Endodermal cell (in vitro differentiated cells): ENCODE results near the gene DQX1. TPM values are rescaled to one million over a fixed set of nuclear protein-coding genes. Genes with fewer than 3 reads are reported as not detected.
A peak's percentile ranks its signal among the peaks of the same experiment; 100 is the strongest.

Experiments used
- DNase-seq: peaks from one replicate; pipeline ENCODE4 v3.0.0-alpha.2; 2017
- H3K27ac ChIP-seq: 2 replicates; pipeline ENCODE4 v1.5.1; 2013; ENCODE audit warnings: mild to moderate bottlenecking, low read depth, low read length, moderate library complexity
- H3K27me3 ChIP-seq: 2 replicates; pipeline ENCODE4 v1.6.1; 2013; ENCODE audit warnings: mild to moderate bottlenecking, low read length, moderate library complexity; ENCODE audit not compliant: insufficient read depth, control insufficient read depth, poor library complexity, severe bottlenecking
- H3K36me3 ChIP-seq: 2 replicates; pipeline ENCODE4 v1.7.0; 2013; ENCODE audit warnings: mild to moderate bottlenecking, low read length, moderate library complexity; ENCODE audit not compliant: control insufficient read depth, insufficient read depth
- H3K4me1 ChIP-seq: one replicate; pipeline ENCODE4 v1.7.0; 2013; ENCODE audit warnings: low read length; ENCODE audit not compliant: control insufficient read depth, insufficient read depth
- H3K4me3 ChIP-seq: 2 replicates; pipeline ENCODE4 v1.5.1; 2013; ENCODE audit warnings: mild to moderate bottlenecking, low read length, moderate library complexity
- H3K9ac ChIP-seq: 2 replicates; pipeline ENCODE4 v1.6.1; 2013; ENCODE audit warnings: mild to moderate bottlenecking, low read length, moderate library complexity; ENCODE audit not compliant: poor library complexity, severe bottlenecking; ENCODE audit errors: extremely low read depth
- H3K9me3 ChIP-seq: 2 replicates; pipeline ENCODE4 v1.6.1; 2013; ENCODE audit warnings: mild to moderate bottlenecking, low read length, moderate library complexity; ENCODE audit not compliant: control insufficient read depth
- H3K27ac Mint-ChIP-seq: 2 replicates; pipeline ENCODE4 v1.8.0; 2020; ENCODE audit warnings: mixed read lengths
- H3K27me3 Mint-ChIP-seq: 2 replicates; pipeline ENCODE4 v1.8.0; 2021; ENCODE audit warnings: mild to moderate bottlenecking, mixed read lengths; ENCODE audit not compliant: insufficient read depth
- H3K36me3 Mint-ChIP-seq: 2 replicates; pipeline ENCODE4 v1.8.0; 2020; ENCODE audit warnings: low read depth, mixed read lengths
- H3K4me1 Mint-ChIP-seq: 2 replicates; pipeline ENCODE4 v1.8.0; 2020; ENCODE audit warnings: mixed read lengths
- H3K4me3 Mint-ChIP-seq: 2 replicates; pipeline ENCODE4 v1.8.0; 2020; ENCODE audit warnings: mild to moderate bottlenecking, moderate library complexity, mixed read lengths
- H3K9me3 Mint-ChIP-seq: 2 replicates; pipeline ENCODE4 v1.8.0; 2020; ENCODE audit warnings: mild to moderate bottlenecking, mixed read lengths
- WGBS, 2 experiments: methylation state at CpG; one replicate each; pipeline versions ENCODE4 v1.1.5 to v1.1.7; 2013; ENCODE audit warnings: missing lambda C conversion rate in 2 of 2, mixed read lengths in 1 of 2; ENCODE audit not compliant: insufficient coverage in 1 of 2, insufficient read length in 1 of 2; 5-methylcytosine and 5-hydroxymethylcytosine counted together
- total RNA-seq, 2 donors: library from RNA; stranded (reverse); fragmentation: NEBNext Ultra II Directional in 1 of 2; extraction: Animal tissue kit (Norgen Biotek cat#: 25700) in 1 of 2; gene quantifications; 2 replicates in 1 of 2; 3 replicates in 1 of 2; pipeline ENCODE4 v1.2.1, GENCODE V29; 2021
- TF ChIP-seq, protein P1 (sequence below): fragments of 200-600 bp; sonication (generic); conservative IDR thresholded peaks from 2 replicates; pipeline ENCODE4 v1.5.0; 2021; ENCODE audit warnings: antibody characterized with exemption, mild to moderate bottlenecking

The DQX1 gene
- total RNA-seq, 2 donors from 2014 or later = 0.93 to 1.1 TPM

DNA sequence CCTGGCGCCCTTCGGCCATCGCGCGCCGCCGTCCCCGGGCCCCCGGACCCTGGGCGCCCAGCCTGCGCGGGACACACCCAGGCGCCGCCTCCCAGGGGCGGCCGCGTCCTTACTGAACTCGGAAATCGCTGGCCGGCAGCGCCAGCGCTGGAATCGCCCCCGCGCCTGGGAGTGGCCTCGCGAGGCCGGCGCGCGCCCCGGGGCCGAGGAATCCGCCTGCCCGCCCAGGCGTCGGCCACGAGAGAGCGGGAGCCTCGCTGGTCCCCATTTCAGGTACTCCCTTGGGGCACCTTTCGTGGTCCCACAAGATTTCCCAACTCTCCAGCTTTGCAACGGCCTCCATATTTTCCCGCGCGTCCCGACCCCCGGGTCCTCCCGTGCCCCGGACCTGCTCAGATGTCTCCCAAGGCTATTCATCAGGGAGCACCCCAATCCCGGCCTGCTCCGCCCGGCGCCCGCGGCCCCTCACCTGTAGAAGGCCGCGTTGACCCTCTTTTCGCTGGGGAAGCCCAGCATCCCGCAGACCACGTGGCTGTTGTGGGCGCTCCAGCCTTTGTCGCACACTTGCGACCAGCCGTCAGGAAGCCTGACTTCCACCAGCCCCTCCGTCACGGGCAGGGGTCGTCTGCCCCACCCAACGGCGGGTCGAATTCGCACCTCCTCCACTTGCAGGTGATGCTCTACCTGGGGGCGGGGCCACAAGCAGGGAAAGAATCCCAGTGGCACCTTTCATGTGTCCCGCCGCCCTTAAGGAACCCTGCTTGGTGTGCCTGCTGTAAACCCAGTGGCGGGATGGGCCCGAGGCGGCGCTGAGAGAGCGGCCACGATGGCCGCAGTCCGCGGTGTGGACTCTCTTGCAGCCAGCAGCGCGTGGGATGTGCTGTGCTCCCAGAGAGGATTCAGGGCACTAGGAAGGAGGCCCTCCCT is 23.1 kb upstream of the DQX1 start:
- TF ChIP-seq, protein P1, sequence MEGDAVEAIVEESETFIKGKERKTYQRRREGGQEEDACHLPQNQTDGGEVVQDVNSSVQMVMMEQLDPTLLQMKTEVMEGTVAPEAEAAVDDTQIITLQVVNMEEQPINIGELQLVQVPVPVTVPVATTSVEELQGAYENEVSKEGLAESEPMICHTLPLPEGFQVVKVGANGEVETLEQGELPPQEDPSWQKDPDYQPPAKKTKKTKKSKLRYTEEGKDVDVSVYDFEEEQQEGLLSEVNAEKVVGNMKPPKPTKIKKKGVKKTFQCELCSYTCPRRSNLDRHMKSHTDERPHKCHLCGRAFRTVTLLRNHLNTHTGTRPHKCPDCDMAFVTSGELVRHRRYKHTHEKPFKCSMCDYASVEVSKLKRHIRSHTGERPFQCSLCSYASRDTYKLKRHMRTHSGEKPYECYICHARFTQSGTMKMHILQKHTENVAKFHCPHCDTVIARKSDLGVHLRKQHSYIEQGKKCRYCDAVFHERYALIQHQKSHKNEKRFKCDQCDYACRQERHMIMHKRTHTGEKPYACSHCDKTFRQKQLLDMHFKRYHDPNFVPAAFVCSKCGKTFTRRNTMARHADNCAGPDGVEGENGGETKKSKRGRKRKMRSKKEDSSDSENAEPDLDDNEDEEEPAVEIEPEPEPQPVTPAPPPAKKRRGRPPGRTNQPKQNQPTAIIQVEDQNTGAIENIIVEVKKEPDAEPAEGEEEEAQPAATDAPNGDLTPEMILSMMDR = no peak
- Mint-ChIP-seq H3K9me3 (no peaks in the 10 kb centered on the region), H3K27ac (no peak overlapping the region), H3K27me3 (peaks cover 68% of the 10 kb centered on the region), H3K36me3 (no peaks in the 10 kb centered on the region), H3K4me1 (peaks cover 19% of the 10 kb centered on the region), H3K4me3 (peak overlapping the region; percentile 52)
- no peaks in the 10 kb centered on the region for H3K36me3 ChIP-seq
- H3K27ac ChIP-seq = no peak overlapping the region
- peak overlapping the region; percentile 73 for H3K4me3 ChIP-seq
- 4 to 18% methylated on average over 28 to 85 of the region's 85 CpGs for WGBS, 2 experiments
- peak overlapping the region; percentile 48 for H3K9ac ChIP-seq
- H3K9me3 ChIP-seq = no peaks in the 10 kb centered on the region
- DNase-seq = peak; percentile 92
- peaks cover 66% of the 10 kb centered on the region for H3K27me3 ChIP-seq
- no peaks in the 10 kb centered on the region for H3K4me1 ChIP-seq

DNA sequence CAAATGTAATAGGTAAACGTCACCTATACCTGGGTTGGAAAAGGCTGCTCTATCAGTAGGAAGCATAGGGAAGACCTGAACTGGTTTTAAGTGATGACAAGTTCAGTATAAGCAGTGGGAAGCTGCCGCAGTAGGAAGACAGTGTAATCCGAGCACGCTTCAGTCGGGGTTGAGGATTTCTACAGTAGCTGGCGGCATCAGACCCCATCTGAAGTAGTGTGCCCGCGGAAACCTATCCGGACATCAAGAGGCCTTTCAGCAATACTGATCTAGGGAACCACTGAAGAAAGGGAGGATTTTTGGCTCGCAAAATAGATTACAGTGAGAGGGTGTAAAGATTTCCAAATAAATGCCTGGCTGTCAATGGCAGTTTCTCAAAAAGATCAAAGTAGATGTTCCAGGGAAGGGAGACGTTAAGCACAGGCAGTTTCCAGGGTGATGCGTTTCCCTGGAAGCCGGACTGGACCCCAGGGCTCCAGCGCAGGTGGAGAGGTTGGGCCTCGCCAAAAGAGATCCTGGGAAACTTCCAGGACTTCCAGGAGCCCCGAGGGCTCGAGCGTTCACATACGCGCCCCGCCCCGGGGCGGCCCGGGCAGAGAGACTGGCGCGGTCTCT is 22.4 kb upstream of the DQX1 start:
- peaks cover 64% of the 10 kb centered on the region for H3K27me3 Mint-ChIP-seq
- DNase-seq = no peak
- Histone ChIP-seq H3K9me3 (no peaks in the 10 kb centered on the region), H3K4me3 (peak overlapping the region; percentile 73), H3K4me1 (no peaks in the 10 kb centered on the region), H3K36me3 (no peaks in the 10 kb centered on the region), H3K9ac (no peak overlapping the region), H3K27ac (no peak overlapping the region), H3K27me3 (peaks cover 62% of the 10 kb centered on the region)
- WGBS, 2 experiments = 13 to 21% methylated on average over 14 to 26 of the region's 26 CpGs
- no peaks in the 10 kb centered on the region for H3K36me3 Mint-ChIP-seq
- no peaks in the 10 kb centered on the region for H3K9me3 Mint-ChIP-seq
- TF ChIP-seq, protein P1 = no peak
- no peak overlapping the region for H3K27ac Mint-ChIP-seq
- peaks cover 17% of the 10 kb centered on the region for H3K4me1 Mint-ChIP-seq
- peak overlapping the region; percentile 52 for H3K4me3 Mint-ChIP-seq

DNA sequence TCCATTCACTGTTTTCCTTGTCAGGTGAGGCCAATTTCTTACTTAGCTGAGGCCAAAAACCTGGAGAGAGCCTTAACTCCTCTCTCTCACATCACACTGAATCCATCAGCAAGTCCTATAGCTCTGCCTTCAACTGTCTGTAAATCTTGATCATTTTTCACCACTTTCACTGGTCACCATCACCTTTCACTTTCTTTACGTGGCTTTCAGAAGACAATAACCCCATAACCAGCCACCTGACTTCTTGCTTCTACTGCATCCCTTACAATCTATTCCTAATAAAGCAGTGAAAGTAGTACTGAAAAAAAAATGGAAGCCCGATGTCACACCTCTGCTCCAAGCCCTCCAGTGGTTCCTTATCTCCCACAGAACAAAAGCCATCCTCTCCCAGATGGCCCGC is 20.0 kb upstream of the DQX1 start:
- Mint-ChIP-seq H3K4me1 (peaks cover 13% of the 10 kb centered on the region), H3K27me3 (peaks cover 40% of the 10 kb centered on the region), H3K27ac (no peak overlapping the region), H3K36me3 (no peaks in the 10 kb centered on the region), H3K9me3 (no peaks in the 10 kb centered on the region), H3K4me3 (no peak overlapping the region)
- H3K4me3 ChIP-seq = no peak overlapping the region
- H3K27me3 ChIP-seq = peaks cover 39% of the 10 kb centered on the region
- H3K9ac ChIP-seq = no peak overlapping the region
- DNase-seq = no peak
- H3K9me3 ChIP-seq = no peaks in the 10 kb centered on the region
- H3K36me3 ChIP-seq = no peaks in the 10 kb centered on the region
- no peaks in the 10 kb centered on the region for H3K4me1 ChIP-seq
- H3K27ac ChIP-seq = no peak overlapping the region
- 84 to 93% methylated on average over 2 to 3 of the region's 3 CpGs for WGBS, 2 experiments
- TF ChIP-seq, protein P1 = no peak
